HCT116 (cell line): ENCODE results near the gene BBS9. TPM values are rescaled to one million over a fixed set of nuclear protein-coding genes. Genes with fewer than 3 reads are reported as not detected.

ENCODE experiments used
- ATAC-seq: fragments of 200-7000 bp; cut with Tn5 transposase; 2 replicates; pipeline ENCODE4 v1.9.1; 2020; ENCODE audit warnings: mild to moderate bottlenecking, moderate library complexity
- BruUV-seq: library from RNA; stranded (reverse); fragments of 400-500 nt; replicated peaks from 2 replicates; lab custom pipeline; 2021; lab: Mats Ljungman, UMichigan
- CTCF ChIA-PET: fragments of 300-600 bp; sonication (Branson Sonifier 250); formaldehyde crosslinking; loops from one replicate; lab custom pipeline; 2021; ENCODE audit warnings: antibody characterized with exemption; lab: Charles Lee
- POLR2A ChIA-PET: fragments of 300-600, 350-600 bp; sonication (Branson Sonifier 250); formaldehyde crosslinking; loops from one replicate; lab custom pipeline; 2021; ENCODE audit warnings: antibody characterized with exemption; lab: Charles Lee
- RAD21 ChIA-PET, 2 experiments: fragments of 300-600 bp; sonication (Branson Sonifier 250); formaldehyde crosslinking; loops; one replicate each; lab custom pipeline; 2023; ENCODE audit warnings: low total read pairs in 2 of 2; ENCODE audit not compliant: uncharacterized antibody in 2 of 2, unreplicated experiment in 2 of 2, low non-redundant PET in 1 of 2; lab: Charles Lee
- DNase-seq: peaks from one replicate; pipeline ENCODE4 v3.0.0-alpha.2; 2010; ENCODE audit warnings: low read depth, low spot score
- H2AFZ ChIP-seq: fragments of 200-600 bp; shearing (Covaris generic), sonication (generic); 2 replicates; pipeline ENCODE4 v1.6.1; 2017; ENCODE audit warnings: low read depth, mixed run types, mixed read lengths, antibody characterized with exemption, low read length; ENCODE audit not compliant: poor library complexity, severe bottlenecking
- H3K27ac ChIP-seq: 2 replicates; pipeline ENCODE4 v1.5.1; 2012; ENCODE audit warnings: low read depth, low read length
- H3K27me3 ChIP-seq: fragments of 200-600 bp; sonication (generic); 2 replicates; pipeline ENCODE4 v1.6.1; 2016; ENCODE audit warnings: mixed run types, low read length, mixed read lengths; ENCODE audit not compliant: insufficient read depth
- H3K36me3 ChIP-seq, 2 experiments: fragments of 200-500 bp in 1 of 2; fragments of 200-600 bp in 1 of 2; sonication (Bioruptor generic) in 1 of 2; sonication (generic) in 1 of 2; 2 replicates each; pipeline versions ENCODE4 v1.5.1 to v1.6.1; 2014 to 2016; ENCODE audit warnings: low read length in 2 of 2, inconsistent platforms in 1 of 2, mixed read lengths in 1 of 2, mixed run types in 1 of 2; ENCODE audit not compliant: insufficient read depth in 2 of 2, control insufficient read depth in 1 of 2
- H3K4me1 ChIP-seq, 2 experiments: fragments of 200-600 bp in 1 of 2; sonication (generic) in 1 of 2; 2 replicates each; pipeline versions ENCODE4 v1.5.1 to v1.6.1; 2012 to 2017; ENCODE audit warnings: low read length in 2 of 2, inconsistent platforms in 1 of 2, mild to moderate bottlenecking in 1 of 2, mixed read lengths in 1 of 2, mixed run types in 1 of 2, moderate library complexity in 1 of 2; ENCODE audit not compliant: insufficient read depth in 2 of 2, control insufficient read depth in 1 of 2
- H3K4me2 ChIP-seq: fragments of 200-600 bp; sonication (generic); 2 replicates; pipeline ENCODE4 v1.6.1; 2017; ENCODE audit warnings: mixed run types, low read length, mixed read lengths
- H3K4me3 ChIP-seq, 2 experiments: fragments of 200-600 bp in 1 of 2; sonication (generic) in 1 of 2; replicated peaks in 1 of 2; 2 replicates each; pipeline ENCODE4 v1.5.1; 2011 to 2016; ENCODE audit warnings: low read length in 2 of 2, control low read depth in 1 of 2, low read depth in 1 of 2, mild to moderate bottlenecking in 1 of 2, mixed read lengths in 1 of 2, mixed run types in 1 of 2
- H3K79me2 ChIP-seq: fragments of 200-600 bp; sonication (generic); 2 replicates; pipeline ENCODE4 v1.6.1; 2017; ENCODE audit warnings: mild to moderate bottlenecking, mixed run types, low read length, moderate library complexity, mixed read lengths; ENCODE audit not compliant: insufficient read depth
- H3K9ac ChIP-seq: fragments of 200-600 bp; sonication (generic); 2 replicates; pipeline ENCODE4 v1.6.1; 2016; ENCODE audit warnings: low read length, mixed read lengths
- H3K9me2 ChIP-seq: fragments of 200-600 bp; sonication (generic), shearing (Covaris generic); 2 replicates; pipeline ENCODE4 v1.6.1; 2017; ENCODE audit warnings: mixed run types, mild to moderate bottlenecking, moderate library complexity; ENCODE audit not compliant: insufficient read depth
- H3K9me3 ChIP-seq, 2 experiments: fragments of 200-500 bp in 1 of 2; fragments of 200-600 bp in 1 of 2; sonication (Bioruptor generic) in 1 of 2; sonication (generic) in 1 of 2; 2 replicates each; pipeline ENCODE4 v1.6.1; 2014 to 2017; ENCODE audit warnings: low read length in 2 of 2, mixed read lengths in 2 of 2, inconsistent platforms in 1 of 2, low read depth in 1 of 2, mild to moderate bottlenecking in 1 of 2, mixed run types in 1 of 2, moderate library complexity in 1 of 2; ENCODE audit not compliant: control insufficient read depth in 1 of 2, insufficient read depth in 1 of 2
- H4K20me1 ChIP-seq: fragments of 200-600 bp; sonication (generic), shearing (Covaris generic); 2 replicates; pipeline ENCODE4 v1.6.1; 2017; ENCODE audit warnings: mixed run types, mild to moderate bottlenecking, moderate library complexity; ENCODE audit not compliant: insufficient read depth
- CBX3 ChIP-seq: IDR thresholded peaks from 2 replicates; pipeline ENCODE4 v1.6.1; 2012; ENCODE audit warnings: low read depth
- CEBPB ChIP-seq: IDR thresholded peaks from 2 replicates; pipeline ENCODE4 v1.6.1; 2012; ENCODE audit warnings: low read depth
- EGR1 ChIP-seq: IDR thresholded peaks from 2 replicates; pipeline ENCODE4 v1.6.1; 2012; ENCODE audit warnings: low read depth
- ELF1 ChIP-seq: IDR thresholded peaks from 2 replicates; pipeline ENCODE4 v1.6.1; 2012; ENCODE audit warnings: low read depth, borderline replicate concordance
- EZH2 ChIP-seq: fragments of 200-600 bp; sonication (generic); IDR thresholded peaks from 2 replicates; pipeline ENCODE4 v1.6.1; 2017; ENCODE audit warnings: antibody characterized with exemption, mixed run types
- EZH2phosphoT487 ChIP-seq: fragments of 200-600 bp; IDR thresholded peaks from 2 replicates; pipeline ENCODE4 v1.6.1; 2018; ENCODE audit warnings: antibody characterized with exemption, borderline replicate concordance
- FOSL1 ChIP-seq: IDR thresholded peaks from 2 replicates; pipeline ENCODE4 v1.6.1; 2012; ENCODE audit warnings: low read depth
- POLR2AphosphoS5 ChIP-seq: IDR thresholded peaks from 2 replicates; pipeline ENCODE4 v1.6.1; 2011; ENCODE audit warnings: mild to moderate bottlenecking, low read depth, low read length, moderate library complexity
- RAD21 ChIP-seq: IDR thresholded peaks from 2 replicates; pipeline ENCODE4 v1.6.1; 2012; ENCODE audit warnings: low read depth, mild to moderate bottlenecking
- SIN3A ChIP-seq: IDR thresholded peaks from 2 replicates; pipeline ENCODE4 v1.6.1; 2012; ENCODE audit warnings: low read depth
- SP1 ChIP-seq: IDR thresholded peaks from 2 replicates; pipeline ENCODE4 v1.6.1; 2012; ENCODE audit warnings: low read depth
- SRF ChIP-seq: IDR thresholded peaks from 2 replicates; pipeline ENCODE4 v1.6.1; 2012; ENCODE audit warnings: low read depth
- TCF7L2 ChIP-seq: IDR thresholded peaks from 2 replicates; pipeline ENCODE4 v1.7.0; 2011; ENCODE audit warnings: borderline replicate concordance, inconsistent platforms; ENCODE audit not compliant: insufficient read depth, insufficient read length; ENCODE audit errors: extremely low read depth
- ZFX ChIP-seq: fragments of 450-650 bp; IDR thresholded peaks from 2 replicates; pipeline ENCODE4 v1.6.1; 2017
- intact Hi-C: fragments of 100-400 bp; cut with micrococcal nuclease; formaldehyde crosslinking; loops from 2 replicates; pipeline ENCODE4 v1.10.0; 2022
- total RNA-seq: library from RNA; stranded (reverse); gene quantifications from one replicate; pipeline ENCODE4 v1.2.1, GENCODE V29; 2021; ENCODE audit not compliant: unreplicated experiment
- TF ChIP-seq, protein P1 (sequence below): IDR thresholded peaks from 2 replicates; pipeline ENCODE4 v1.6.1; 2012
- TF ChIP-seq, protein P2 (sequence below), 3 experiments: fragments of 200-600 bp in 1 of 3; sonication (generic) in 1 of 3; IDR thresholded peaks in 2 of 3; conservative IDR thresholded peaks in 1 of 3; 2 replicates each; pipeline ENCODE4 v1.5.1; 2012 to 2017; ENCODE audit warnings: low read depth in 2 of 3, low read length in 2 of 3, antibody characterized with exemption in 1 of 3, borderline replicate concordance in 1 of 3, control low read depth in 1 of 3, mild to moderate bottlenecking in 1 of 3, mixed read lengths in 1 of 3, mixed run types in 1 of 3, moderate library complexity in 1 of 3; ENCODE audit not compliant: insufficient read depth in 1 of 3
- TF ChIP-seq, protein P3 (sequence below): IDR thresholded peaks from 2 replicates; pipeline ENCODE4 v1.6.1; 2011; ENCODE audit warnings: mild to moderate bottlenecking, low read length, moderate library complexity; ENCODE audit not compliant: insufficient replicate concordance; ENCODE audit errors: extremely low read depth
- TF ChIP-seq, protein P4 (sequence below): IDR thresholded peaks from 2 replicates; pipeline ENCODE4 v1.6.1; 2012; ENCODE audit warnings: low read depth
- TF ChIP-seq, protein P5 (sequence below): IDR thresholded peaks from 2 replicates; pipeline ENCODE4 v1.6.1; 2012

BBS9 gene
- total RNA-seq, 1 experiment from 2014 or later: 7.1 TPM

DNA sequence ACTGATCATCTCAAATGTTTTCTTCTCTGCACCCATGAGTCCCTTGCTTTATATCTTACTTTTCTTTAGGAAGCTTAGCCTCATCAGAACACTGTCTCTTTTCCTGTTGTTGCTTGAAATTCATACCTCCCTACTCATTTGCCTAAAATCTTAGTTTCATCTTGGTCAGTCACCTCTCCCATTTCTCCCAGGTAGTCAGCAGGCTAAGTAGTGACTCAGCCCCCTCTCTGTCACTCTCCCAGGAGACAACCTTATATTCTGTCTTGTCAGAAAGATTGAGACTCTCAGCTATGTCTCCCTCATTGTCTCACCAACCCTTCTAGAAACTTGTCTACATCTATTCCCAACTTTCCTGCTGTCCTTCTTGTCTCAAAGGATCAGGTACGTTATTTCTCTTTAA is 280.9 kb downstream of the BBS9 start:
- Histone ChIP-seq H3K4me3 (no peak overlapping the region), H2AFZ (no peak overlapping the region), H3K79me2 (no peaks in the 10 kb centered on the region), H3K9me2 (no peaks in the 10 kb centered on the region), H3K9me3 (no peaks in the 10 kb centered on the region), H3K36me3 (no peaks in the 10 kb centered on the region), H4K20me1 (no peaks in the 10 kb centered on the region), H3K4me1 (no peaks in the 10 kb centered on the region), H3K4me2 (no peak overlapping the region), H3K27me3 (no peaks in the 10 kb centered on the region), H3K27ac (no peak overlapping the region), H3K9ac (no peak overlapping the region)
- ChIA-PET CTCF (no interaction called here), POLR2A (no interaction called here), RAD21 (no interaction called here)
- TF ChIP-seq CEBPB (no peak), EZH2phosphoT487 (no peak), FOSL1 (no peak), TCF7L2 (no peak), CBX3 (no peak), SP1 (no peak), POLR2AphosphoS5 (no peak), RAD21 (no peak), SIN3A (no peak), ELF1 (no peak), EGR1 (no peak), SRF (no peak), EZH2 (no peak), ZFX (no peak)
- TF ChIP-seq, protein P1, sequence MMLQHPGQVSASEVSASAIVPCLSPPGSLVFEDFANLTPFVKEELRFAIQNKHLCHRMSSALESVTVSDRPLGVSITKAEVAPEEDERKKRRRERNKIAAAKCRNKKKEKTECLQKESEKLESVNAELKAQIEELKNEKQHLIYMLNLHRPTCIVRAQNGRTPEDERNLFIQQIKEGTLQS: no peak
- TF ChIP-seq, protein P2, sequence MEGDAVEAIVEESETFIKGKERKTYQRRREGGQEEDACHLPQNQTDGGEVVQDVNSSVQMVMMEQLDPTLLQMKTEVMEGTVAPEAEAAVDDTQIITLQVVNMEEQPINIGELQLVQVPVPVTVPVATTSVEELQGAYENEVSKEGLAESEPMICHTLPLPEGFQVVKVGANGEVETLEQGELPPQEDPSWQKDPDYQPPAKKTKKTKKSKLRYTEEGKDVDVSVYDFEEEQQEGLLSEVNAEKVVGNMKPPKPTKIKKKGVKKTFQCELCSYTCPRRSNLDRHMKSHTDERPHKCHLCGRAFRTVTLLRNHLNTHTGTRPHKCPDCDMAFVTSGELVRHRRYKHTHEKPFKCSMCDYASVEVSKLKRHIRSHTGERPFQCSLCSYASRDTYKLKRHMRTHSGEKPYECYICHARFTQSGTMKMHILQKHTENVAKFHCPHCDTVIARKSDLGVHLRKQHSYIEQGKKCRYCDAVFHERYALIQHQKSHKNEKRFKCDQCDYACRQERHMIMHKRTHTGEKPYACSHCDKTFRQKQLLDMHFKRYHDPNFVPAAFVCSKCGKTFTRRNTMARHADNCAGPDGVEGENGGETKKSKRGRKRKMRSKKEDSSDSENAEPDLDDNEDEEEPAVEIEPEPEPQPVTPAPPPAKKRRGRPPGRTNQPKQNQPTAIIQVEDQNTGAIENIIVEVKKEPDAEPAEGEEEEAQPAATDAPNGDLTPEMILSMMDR (IDR thresholded peaks at IDR 0.05 in 2 of 3, conservative IDR thresholded peaks at IDR 0.05 in 1 of 3; ENCODE audit: borderline replicate concordance in 1 of 3, insufficient read depth in 1 of 3, low read depth in 2 of 3, low read length in 2 of 3): no peak
- TF ChIP-seq, protein P3, sequence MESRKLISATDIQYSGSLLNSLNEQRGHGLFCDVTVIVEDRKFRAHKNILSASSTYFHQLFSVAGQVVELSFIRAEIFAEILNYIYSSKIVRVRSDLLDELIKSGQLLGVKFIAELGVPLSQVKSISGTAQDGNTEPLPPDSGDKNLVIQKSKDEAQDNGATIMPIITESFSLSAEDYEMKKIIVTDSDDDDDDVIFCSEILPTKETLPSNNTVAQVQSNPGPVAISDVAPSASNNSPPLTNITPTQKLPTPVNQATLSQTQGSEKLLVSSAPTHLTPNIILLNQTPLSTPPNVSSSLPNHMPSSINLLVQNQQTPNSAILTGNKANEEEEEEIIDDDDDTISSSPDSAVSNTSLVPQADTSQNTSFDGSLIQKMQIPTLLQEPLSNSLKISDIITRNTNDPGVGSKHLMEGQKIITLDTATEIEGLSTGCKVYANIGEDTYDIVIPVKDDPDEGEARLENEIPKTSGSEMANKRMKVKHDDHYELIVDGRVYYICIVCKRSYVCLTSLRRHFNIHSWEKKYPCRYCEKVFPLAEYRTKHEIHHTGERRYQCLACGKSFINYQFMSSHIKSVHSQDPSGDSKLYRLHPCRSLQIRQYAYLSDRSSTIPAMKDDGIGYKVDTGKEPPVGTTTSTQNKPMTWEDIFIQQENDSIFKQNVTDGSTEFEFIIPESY: no peak
- TF ChIP-seq, protein P4, sequence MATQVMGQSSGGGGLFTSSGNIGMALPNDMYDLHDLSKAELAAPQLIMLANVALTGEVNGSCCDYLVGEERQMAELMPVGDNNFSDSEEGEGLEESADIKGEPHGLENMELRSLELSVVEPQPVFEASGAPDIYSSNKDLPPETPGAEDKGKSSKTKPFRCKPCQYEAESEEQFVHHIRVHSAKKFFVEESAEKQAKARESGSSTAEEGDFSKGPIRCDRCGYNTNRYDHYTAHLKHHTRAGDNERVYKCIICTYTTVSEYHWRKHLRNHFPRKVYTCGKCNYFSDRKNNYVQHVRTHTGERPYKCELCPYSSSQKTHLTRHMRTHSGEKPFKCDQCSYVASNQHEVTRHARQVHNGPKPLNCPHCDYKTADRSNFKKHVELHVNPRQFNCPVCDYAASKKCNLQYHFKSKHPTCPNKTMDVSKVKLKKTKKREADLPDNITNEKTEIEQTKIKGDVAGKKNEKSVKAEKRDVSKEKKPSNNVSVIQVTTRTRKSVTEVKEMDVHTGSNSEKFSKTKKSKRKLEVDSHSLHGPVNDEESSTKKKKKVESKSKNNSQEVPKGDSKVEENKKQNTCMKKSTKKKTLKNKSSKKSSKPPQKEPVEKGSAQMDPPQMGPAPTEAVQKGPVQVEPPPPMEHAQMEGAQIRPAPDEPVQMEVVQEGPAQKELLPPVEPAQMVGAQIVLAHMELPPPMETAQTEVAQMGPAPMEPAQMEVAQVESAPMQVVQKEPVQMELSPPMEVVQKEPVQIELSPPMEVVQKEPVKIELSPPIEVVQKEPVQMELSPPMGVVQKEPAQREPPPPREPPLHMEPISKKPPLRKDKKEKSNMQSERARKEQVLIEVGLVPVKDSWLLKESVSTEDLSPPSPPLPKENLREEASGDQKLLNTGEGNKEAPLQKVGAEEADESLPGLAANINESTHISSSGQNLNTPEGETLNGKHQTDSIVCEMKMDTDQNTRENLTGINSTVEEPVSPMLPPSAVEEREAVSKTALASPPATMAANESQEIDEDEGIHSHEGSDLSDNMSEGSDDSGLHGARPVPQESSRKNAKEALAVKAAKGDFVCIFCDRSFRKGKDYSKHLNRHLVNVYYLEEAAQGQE: no peak
- TF ChIP-seq, protein P5, sequence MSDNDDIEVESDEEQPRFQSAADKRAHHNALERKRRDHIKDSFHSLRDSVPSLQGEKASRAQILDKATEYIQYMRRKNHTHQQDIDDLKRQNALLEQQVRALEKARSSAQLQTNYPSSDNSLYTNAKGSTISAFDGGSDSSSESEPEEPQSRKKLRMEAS: no peak
- intact Hi-C loops: no loop called here
- ATAC-seq (no peak), DNase-seq (no peak)
- no TSS peak for BruUV-seq
